ENCODE measurements around the gene GOLGA8O.
"Not testable (repeated sequence)": the region's sequence is repeated elsewhere in the genome, so short reads cannot be mapped to it uniquely, and the experiment has no call there.

The GOLGA8O gene, protein sequence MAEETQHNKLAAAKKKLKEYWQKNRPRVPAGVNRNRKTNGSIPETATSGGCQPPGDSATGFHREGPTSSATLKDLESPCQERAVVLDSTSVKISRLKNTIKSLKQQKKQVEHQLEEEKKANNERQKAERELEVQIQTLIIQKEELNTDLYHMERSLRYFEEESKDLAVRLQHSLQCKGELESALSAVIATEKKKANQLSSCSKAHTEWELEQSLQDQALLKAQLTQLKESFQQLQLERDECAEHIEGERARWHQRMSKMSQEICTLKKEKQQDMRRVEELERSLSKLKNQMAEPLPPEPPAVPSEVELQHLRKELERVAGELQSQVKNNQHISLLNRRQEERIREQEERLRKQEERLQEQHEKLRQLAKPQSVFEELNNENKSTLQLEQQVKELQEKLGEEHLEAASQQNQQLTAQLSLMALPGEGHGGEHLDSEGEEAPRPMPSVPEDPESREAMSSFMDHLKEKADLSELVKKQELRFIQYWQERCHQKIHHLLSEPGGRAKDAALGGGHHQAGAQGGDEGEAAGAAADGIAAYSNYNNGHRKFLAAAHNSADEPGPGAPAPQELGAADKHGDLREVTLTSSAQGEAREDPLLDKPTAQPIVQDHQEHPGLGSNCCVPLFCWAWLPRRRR

DNA sequence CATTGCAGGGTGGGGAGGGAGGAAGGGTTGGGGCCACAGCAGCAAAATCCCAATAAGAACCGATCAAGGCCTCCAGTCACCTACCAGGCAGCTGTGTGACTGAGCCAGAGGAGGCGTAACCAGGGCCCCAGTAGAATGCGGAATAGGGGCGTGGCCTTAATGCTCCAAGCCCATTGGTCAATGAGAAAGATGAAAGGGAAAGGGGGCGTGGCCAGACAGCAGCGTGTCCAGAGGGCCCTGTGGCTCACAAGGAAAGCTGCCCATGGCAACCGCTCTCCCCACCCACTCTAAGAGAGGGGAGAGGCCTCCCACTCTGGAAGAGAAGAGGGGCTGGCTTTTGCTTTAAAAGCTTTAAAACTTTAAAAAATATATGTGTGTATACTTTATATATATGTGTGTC is at the start of gene GOLGA8O:
Gene GOLGA8O, minus strand, starts transcription at position 101 of the 400 bp plus-strand sequence. Its CDS starts 98 bp downstream, at position 3.
- DNase-seq, result not testable (repeated sequence)

DNA sequence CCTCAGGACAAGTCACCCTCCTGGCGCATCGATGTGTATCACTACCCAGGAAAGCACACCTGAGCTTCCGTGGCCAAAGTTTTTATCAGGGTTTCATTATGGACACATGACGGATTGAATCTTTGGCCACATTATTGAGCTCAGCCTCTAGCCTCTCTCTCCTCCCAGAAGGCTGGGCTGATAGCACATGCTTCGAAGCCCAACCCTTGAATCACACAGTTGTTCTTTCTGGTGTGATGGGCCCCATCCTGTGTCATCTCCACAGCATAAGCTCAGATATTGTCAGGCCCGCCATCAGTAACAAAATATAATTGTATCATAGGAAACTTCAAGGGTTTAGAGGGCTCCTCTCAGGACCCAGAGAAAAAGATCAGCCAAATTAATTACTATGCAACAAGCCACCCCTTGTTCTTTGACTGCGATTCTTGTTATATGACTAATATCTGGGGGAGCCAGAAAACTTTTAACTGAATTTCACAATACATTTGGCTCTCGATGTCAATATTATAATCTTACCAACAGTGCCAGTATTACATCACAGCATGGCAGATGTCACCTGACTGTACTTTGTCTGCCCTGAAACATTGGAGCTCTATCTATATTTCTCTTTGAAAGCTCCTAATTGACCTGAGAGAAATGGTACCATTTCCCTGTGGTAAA is 48.8 kb upstream of the GOLGA8O start:
- not testable (repeated sequence) for DNase-seq

GRCh38 chr15:32502946-32503345 is 47.5 kb upstream of the GOLGA8O start:
- DNase-seq, result not testable (repeated sequence)

DNA sequence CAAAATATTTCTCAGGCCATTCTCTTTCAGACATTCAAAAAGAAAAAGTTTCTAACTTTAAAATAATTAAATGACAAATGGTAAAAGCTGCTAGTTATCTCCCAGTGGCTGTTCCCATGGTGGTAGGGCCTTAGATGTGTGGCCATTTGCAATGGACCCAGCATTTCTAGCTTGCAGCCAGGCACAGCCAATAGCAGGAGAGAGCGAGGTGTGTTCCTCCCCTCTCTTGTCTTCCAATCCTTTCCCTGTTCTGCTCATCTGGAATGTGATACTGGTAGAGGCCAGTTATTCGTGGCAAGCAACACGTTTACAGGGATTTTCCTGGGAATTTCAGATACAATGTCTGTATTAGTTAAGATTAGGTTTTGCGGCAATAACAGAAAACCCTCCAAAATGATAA is 37.3 kb upstream of the GOLGA8O start:
- not testable (repeated sequence) for DNase-seq

GRCh38 chr15:32486474-32486873 is 31.0 kb upstream of the GOLGA8O start:
- DNase-seq, result not testable (repeated sequence)

DNA sequence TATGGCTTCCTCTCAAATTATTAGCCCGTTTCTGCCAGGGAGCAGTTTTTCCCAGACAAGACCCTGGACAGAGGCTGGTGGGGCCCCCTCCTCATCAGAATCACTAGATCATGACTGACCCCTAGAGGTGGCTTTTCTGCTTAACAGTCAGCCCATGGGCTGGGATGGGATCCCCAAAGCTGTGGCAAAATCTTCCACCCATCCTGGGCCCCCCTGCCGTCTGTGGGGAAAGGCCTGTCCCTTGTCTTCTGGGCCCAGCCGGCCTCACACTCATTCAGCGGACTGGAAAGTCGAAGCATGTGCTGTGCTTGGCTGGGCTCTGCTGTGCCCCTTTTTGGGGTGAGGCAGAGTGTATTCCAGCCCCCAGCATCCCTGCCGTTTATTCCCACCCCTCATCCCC is 27.9 kb upstream of the GOLGA8O start:
- not testable (repeated sequence) for DNase-seq

- DNase-seq, result not testable (repeated sequence)
Measured at GRCh38 chr15:32481683-32482082, 26.2 kb upstream of the GOLGA8O start.

GRCh38 chr15:32468076-32468475 is 12.6 kb upstream of the GOLGA8O start:
- not testable (repeated sequence) for DNase-seq

- not testable (repeated sequence) for DNase-seq
Measured at GRCh38 chr15:32440445-32440977, 14.9 kb downstream of the GOLGA8O start.

GRCh38 chr15:32434102-32434963 is 21.1 kb downstream of the GOLGA8O start:
- not testable (repeated sequence) for DNase-seq

- DNase-seq, result not testable (repeated sequence)
Measured at GRCh38 chr15:32427635-32428034, 27.8 kb downstream of the GOLGA8O start.

DNA sequence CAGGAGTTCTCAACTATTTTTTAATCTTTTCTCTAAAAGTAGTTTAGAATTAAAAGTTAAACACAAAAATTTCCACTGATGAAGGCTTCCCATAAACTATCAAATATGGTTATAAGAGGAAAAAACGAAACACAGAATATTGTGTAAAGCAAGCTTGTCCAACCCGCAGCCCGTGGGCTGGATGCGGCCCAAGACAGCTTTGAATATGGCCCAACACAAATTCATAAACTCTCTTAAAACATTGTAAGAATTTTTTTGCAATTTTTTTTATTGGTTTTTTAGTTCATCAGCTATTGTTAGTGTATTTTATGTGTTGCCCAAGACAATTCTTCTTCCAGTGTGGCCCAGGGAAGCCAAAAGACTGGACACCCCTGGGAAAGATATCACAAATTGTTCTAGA is 28.9 kb downstream of the GOLGA8O start:
- DNase-seq, result not testable (repeated sequence)

GRCh38 chr15:32407903-32408302 is 47.5 kb downstream of the GOLGA8O start:
- not testable (repeated sequence) for DNase-seq

- not testable (repeated sequence) for DNase-seq
Measured at GRCh38 chr15:32403192-32403591, 52.2 kb downstream of the GOLGA8O start, which contains the start of gene GOLGA8K. Gene GOLGA8K (minus strand): TSS chr15:32403292. CDS start chr15:32403194, 98 bp downstream.

DNA sequence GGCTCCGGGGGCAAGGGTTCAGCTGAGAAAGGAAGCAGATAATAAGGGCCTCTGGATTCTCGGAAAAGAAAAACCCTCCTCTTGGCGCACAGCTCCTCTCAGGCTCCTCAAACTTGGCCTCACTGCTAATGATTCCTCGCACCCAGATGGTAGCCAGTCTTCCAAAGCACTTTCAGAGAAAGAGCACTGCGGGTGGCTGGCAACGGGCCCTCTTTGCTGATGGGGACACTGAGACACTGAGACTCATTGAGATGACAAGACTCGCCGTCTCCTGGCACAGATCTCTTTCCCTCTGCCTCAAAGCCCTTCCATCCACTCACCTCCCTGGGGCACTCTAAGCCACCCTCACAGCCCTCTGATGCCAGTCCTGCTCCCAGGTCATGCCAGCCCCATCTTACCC is 58.9 kb downstream of the GOLGA8O start:
- DNase-seq, result not testable (repeated sequence)

Data from NK-92 treated with Interleukin-12 subunit alpha and Interleukin-12 subunit beta, amount 100 ng/mL, for 24 hours (cell line).